ENCODE measurements around the gene URAD.
"Not testable (repeated sequence)": the region's sequence is repeated elsewhere in the genome, so short reads cannot be mapped to it uniquely, and the experiment has no call there.

Gene URAD

GRCh38 chr13:28014301-28014700 lies 25.8 kb upstream of the URAD start:
- H3K9ac ChIP-seq (ENCODE audit: low read depth, low read length), result no peak overlapping the region
- no peak overlapping the region for H3K4me3 ChIP-seq (ENCODE audit: low read length)
- no peaks in the 10 kb centered on the region for H3K9me3 ChIP-seq (ENCODE audit: insufficient read depth, low read depth, low read length)
- no peaks in the 10 kb centered on the region for H3K36me3 ChIP-seq (ENCODE audit: insufficient read depth, low read depth, low read length)
- no peaks in the 10 kb centered on the region for H3K27me3 ChIP-seq (ENCODE audit: insufficient read depth, low read length)
- H3K4me1 ChIP-seq (ENCODE audit: insufficient read depth, low read length), result peaks cover 5% of the 10 kb centered on the region; the same call in 1 of the 2 replicates
- no peak overlapping the region for H3K27ac ChIP-seq (ENCODE audit: low read length)

GRCh38 chr13:28013482-28013881 lies 25.0 kb upstream of the URAD start:
- no peaks in the 10 kb centered on the region for H3K36me3 ChIP-seq (ENCODE audit: insufficient read depth, low read depth, low read length)
- no peaks in the 10 kb centered on the region for H3K9me3 ChIP-seq (ENCODE audit: insufficient read depth, low read depth, low read length)
- no peak overlapping the region for H3K27ac ChIP-seq (ENCODE audit: low read length)
- H3K9ac ChIP-seq (ENCODE audit: low read depth, low read length), result no peak overlapping the region
- H3K27me3 ChIP-seq (ENCODE audit: insufficient read depth, low read length), result no peaks in the 10 kb centered on the region
- no peak overlapping the region for H3K4me3 ChIP-seq (ENCODE audit: low read length)
- H3K4me1 ChIP-seq (ENCODE audit: insufficient read depth, low read length), result peaks cover 5% of the 10 kb centered on the region; the same call in 1 of the 2 replicates

- Histone ChIP-seq H3K27ac (ENCODE audit: low read length) (no peak overlapping the region), H3K36me3 (ENCODE audit: insufficient read depth, low read depth, low read length) (no peaks in the 10 kb centered on the region), H3K9ac (ENCODE audit: low read depth, low read length) (no peak overlapping the region), H3K27me3 (ENCODE audit: insufficient read depth, low read length) (no peaks in the 10 kb centered on the region), H3K4me3 (ENCODE audit: low read length) (no peak overlapping the region), H3K9me3 (ENCODE audit: insufficient read depth, low read depth, low read length) (no peaks in the 10 kb centered on the region), H3K4me1 (ENCODE audit: insufficient read depth, low read length) (peaks cover 5% of the 10 kb centered on the region; the same call in 1 of the 2 replicates)
These were observed 24.4 kb upstream of the URAD start for GRCh38 chr13:28012896-28013295.

GRCh38 chr13:28012383-28012782 lies 23.9 kb upstream of the URAD start:
- no peak overlapping the region for H3K27ac ChIP-seq (ENCODE audit: low read length)

GRCh38 chr13:28010046-28010445 lies 21.6 kb upstream of the URAD start:
- Histone ChIP-seq H3K9ac (ENCODE audit: low read depth, low read length) (no peak overlapping the region), H3K4me3 (ENCODE audit: low read length) (no peak overlapping the region), H3K36me3 (ENCODE audit: insufficient read depth, low read depth, low read length) (no peaks in the 10 kb centered on the region), H3K27ac (ENCODE audit: low read length) (no peak overlapping the region), H3K4me1 (ENCODE audit: insufficient read depth, low read length) (peaks cover 5% of the 10 kb centered on the region; the same call in 1 of the 2 replicates), H3K27me3 (ENCODE audit: insufficient read depth, low read length) (no peaks in the 10 kb centered on the region), H3K9me3 (ENCODE audit: insufficient read depth, low read depth, low read length) (no peaks in the 10 kb centered on the region)

More at GRCh38 chr13:28012383-28012782, 23.9 kb upstream of the URAD start:
- Histone ChIP-seq H3K4me1 (ENCODE audit: insufficient read depth, low read length) (peaks cover 5% of the 10 kb centered on the region; the same call in 1 of the 2 replicates), H3K9me3 (ENCODE audit: insufficient read depth, low read depth, low read length) (no peaks in the 10 kb centered on the region), H3K4me3 (ENCODE audit: low read length) (no peak overlapping the region), H3K36me3 (ENCODE audit: insufficient read depth, low read depth, low read length) (no peaks in the 10 kb centered on the region), H3K9ac (ENCODE audit: low read depth, low read length) (no peak overlapping the region), H3K27me3 (ENCODE audit: insufficient read depth, low read length) (no peaks in the 10 kb centered on the region)

- not testable (repeated sequence) for H3K27ac ChIP-seq (ENCODE audit: low read length); H3K9me3 ChIP-seq (ENCODE audit: insufficient read depth, low read depth, low read length); H3K27me3 ChIP-seq (ENCODE audit: insufficient read depth, low read length); H3K4me3 ChIP-seq (ENCODE audit: low read length); H3K36me3 ChIP-seq (ENCODE audit: insufficient read depth, low read depth, low read length); H3K9ac ChIP-seq (ENCODE audit: low read depth, low read length); H3K4me1 ChIP-seq (ENCODE audit: insufficient read depth, low read length)
These were observed 16.5 kb upstream of the URAD start for GRCh38 chr13:28005016-28005415.

GRCh38 chr13:28002886-28003698 lies 14.6 kb upstream of the URAD start:
- Histone ChIP-seq H3K9me3 (ENCODE audit: insufficient read depth, low read depth, low read length) (no peaks in the 10 kb centered on the region), H3K36me3 (ENCODE audit: insufficient read depth, low read depth, low read length) (no peaks in the 10 kb centered on the region), H3K9ac (ENCODE audit: low read depth, low read length) (no peak overlapping the region), H3K27ac (ENCODE audit: low read length) (no peak overlapping the region), H3K4me1 (ENCODE audit: insufficient read depth, low read length) (0 out of 2 replicates have a peak, but pooled peaks cover 3% of the 10 kb centered on the region), H3K27me3 (ENCODE audit: insufficient read depth, low read length) (no peaks in the 10 kb centered on the region), H3K4me3 (ENCODE audit: low read length) (no peak overlapping the region)

GRCh38 chr13:28001837-28002473 lies 13.5 kb upstream of the URAD start:
- no peaks in the 10 kb centered on the region for H3K27me3 ChIP-seq (ENCODE audit: insufficient read depth, low read length)
- H3K4me1 ChIP-seq (ENCODE audit: insufficient read depth, low read length), result 0 out of 2 replicates have a peak, but pooled peaks cover 3% of the 10 kb centered on the region
- H3K36me3 ChIP-seq (ENCODE audit: insufficient read depth, low read depth, low read length), result no peaks in the 10 kb centered on the region
- no peaks in the 10 kb centered on the region for H3K9me3 ChIP-seq (ENCODE audit: insufficient read depth, low read depth, low read length)
- no peak overlapping the region for H3K9ac ChIP-seq (ENCODE audit: low read depth, low read length)
- no peak overlapping the region for H3K4me3 ChIP-seq (ENCODE audit: low read length)
- no peak overlapping the region for H3K27ac ChIP-seq (ENCODE audit: low read length)

GRCh38 chr13:28001049-28001448 lies 12.6 kb upstream of the URAD start:
- no peaks in the 10 kb centered on the region for H3K27me3 ChIP-seq (ENCODE audit: insufficient read depth, low read length)
- no peak overlapping the region for H3K9ac ChIP-seq (ENCODE audit: low read depth, low read length)
- H3K4me1 ChIP-seq (ENCODE audit: insufficient read depth, low read length), result 0 out of 2 replicates have a peak, but pooled peaks cover 3% of the 10 kb centered on the region
- H3K36me3 ChIP-seq (ENCODE audit: insufficient read depth, low read depth, low read length), result no peaks in the 10 kb centered on the region
- no peak overlapping the region for H3K4me3 ChIP-seq (ENCODE audit: low read length)
- H3K27ac ChIP-seq (ENCODE audit: low read length), result no peak overlapping the region
- H3K9me3 ChIP-seq (ENCODE audit: insufficient read depth, low read depth, low read length), result no peaks in the 10 kb centered on the region

GRCh38 chr13:28000567-28000966 lies 12.1 kb upstream of the URAD start:
- H3K27ac ChIP-seq (ENCODE audit: low read length), result no peak overlapping the region
- 0 out of 2 replicates have a peak, but pooled peaks cover 3% of the 10 kb centered on the region for H3K4me1 ChIP-seq (ENCODE audit: insufficient read depth, low read length)
- H3K9ac ChIP-seq (ENCODE audit: low read depth, low read length), result no peak overlapping the region
- no peaks in the 10 kb centered on the region for H3K27me3 ChIP-seq (ENCODE audit: insufficient read depth, low read length)
- H3K9me3 ChIP-seq (ENCODE audit: insufficient read depth, low read depth, low read length), result no peaks in the 10 kb centered on the region
- no peak overlapping the region for H3K4me3 ChIP-seq (ENCODE audit: low read length)
- no peaks in the 10 kb centered on the region for H3K36me3 ChIP-seq (ENCODE audit: insufficient read depth, low read depth, low read length)

GRCh38 chr13:27997904-27998522 lies 9.5 kb upstream of the URAD start:
- Histone ChIP-seq H3K27me3 (ENCODE audit: insufficient read depth, low read length) (no peaks in the 10 kb centered on the region), H3K27ac (ENCODE audit: low read length) (no peak overlapping the region), H3K4me1 (ENCODE audit: insufficient read depth, low read length) (0 out of 2 replicates have a peak, but pooled peaks cover 3% of the 10 kb centered on the region), H3K9me3 (ENCODE audit: insufficient read depth, low read depth, low read length) (no peaks in the 10 kb centered on the region), H3K4me3 (ENCODE audit: low read length) (no peak overlapping the region), H3K36me3 (ENCODE audit: insufficient read depth, low read depth, low read length) (no peaks in the 10 kb centered on the region), H3K9ac (ENCODE audit: low read depth, low read length) (no peak overlapping the region)

All from iPS-20b (cell line).